Adrenal gland (tissue), 12 donors: ENCODE data around the gene PIP5KL1. TPM values are rescaled to one million over a fixed set of nuclear protein-coding genes. Genes with fewer than 3 reads are reported as not detected.

Source experiments
- DNase-seq, 7 donors: peaks; one replicate each; pipeline ENCODE4 v3.0.0-alpha.2; 2019 to 2020
- H3K27ac ChIP-seq, 5 donors: fragments of 200-600 bp; sonication (generic) in 4 of 5; 1 replicate in 3 of 5; 2 replicates in 2 of 5; pipeline versions ENCODE4 v1.5.1 to v1.8.0; 2016 to 2020; ENCODE audit warnings: mild to moderate bottlenecking in 1 of 5
- H3K27me3 ChIP-seq: fragments of 200-600 bp; 2 replicates; pipeline ENCODE4 v1.8.0; 2021
- H3K36me3 ChIP-seq, 2 donors: fragments of 200-600 bp; replicated peaks in 1 of 2; 1 replicate in 1 of 2; 2 replicates in 1 of 2; pipeline versions ENCODE4 v1.5.1 to v1.8.0; 2018 to 2022
- H3K4me1 ChIP-seq, 2 donors: fragments of 200-600 bp; replicated peaks in 1 of 2; 1 replicate in 1 of 2; 2 replicates in 1 of 2; pipeline versions ENCODE4 v1.5.1 to v1.8.0; 2018 to 2021
- H3K4me3 ChIP-seq, 4 donors: fragments of 200-600 bp; sonication (generic) in 3 of 4; one replicate each; pipeline ENCODE4 v1.5.1; 2016 to 2018
- H3K9me3 ChIP-seq, 3 donors: fragments of 200-600 bp; sonication (generic) in 1 of 3; replicated peaks in 1 of 3; 1 replicate in 2 of 3; 2 replicates in 1 of 3; pipeline versions ENCODE4 v1.5.1 to v1.8.0; 2016 to 2021
- CTCF ChIP-seq, 6 experiments: fragments of 450-650 bp in 4 of 6; fragments of 200-600 bp in 2 of 6; sonication (generic) in 1 of 6; IDR thresholded peaks; 1 replicate in 5 of 6; 2 replicates in 1 of 6; pipeline versions ENCODE4 v1.5.1 to v1.8.0; 2016 to 2021; ENCODE audit warnings: antibody characterized with exemption in 6 of 6, mild to moderate bottlenecking in 2 of 6, moderate library complexity in 1 of 6
- POLR2A ChIP-seq, 2 donors: fragments of 450-650 bp; IDR thresholded peaks; one replicate each; pipeline ENCODE4 v1.6.1; 2017; ENCODE audit warnings: antibody characterized with exemption in 2 of 2, mild to moderate bottlenecking in 2 of 2, moderate library complexity in 1 of 2
- WGBS, 4 donors: extraction: QIAGEN DNeasy Blood & Tissue Kit in 2 of 4; methylation state at CpG; one replicate each; pipeline versions ENCODE4 v1.1.5 to v1.1.7; 2013 to 2017; 5-methylcytosine and 5-hydroxymethylcytosine counted together
- intact Hi-C, 2 donors: fragments of 100-400 bp; cut with DNase I; formaldehyde crosslinking; loops; one replicate each; pipeline versions ENCODE4 v1.14.1 to v1.15.0; 2022 to 2023
- polyA plus RNA-seq, 3 donors: library from polyadenylated mRNA; stranded (reverse); fragments of 200-250 nt in 2 of 3; fragments of 350-450 nt in 1 of 3; fragmentation: Illumina TruSeq in 1 of 3; extraction: RNeasy Lipid Tissue Mini Kit (QIAGEN cat#74804) in 1 of 3; gene quantifications; one replicate each; pipeline ENCODE4 v1.2.3, GENCODE V29; 2013 to 2014
- total RNA-seq, 9 donors: library from RNA; depleted of rRNA in 4 of 9; stranded (reverse); fragments of >200 nt in 4 of 9; fragments of 120-200 nt in 1 of 9; fragmentation: NEBNext Ultra II Directional in 1 of 9; extraction: Animal tissue kit (Norgen Biotek cat#: 25700) in 1 of 9; gene quantifications; one replicate each; pipeline versions ENCODE4 v1.1.0 to v1.2.4, GENCODE V29; 2013 to 2023
- donor health status: healthy with polysubstance abuse.
- donor health status: Bipolar disorder and iron deficiency.
- donor health status: DM: yes; HTN: yes; CAD: no.
- donor health status: DM: no; HTN: no; CAD: no.
- donor health status: DM: no; HTN: no; CAD: no.
- donor health status: DM: yes; HTN: yes; CAD: no.

The PIP5KL1 gene
- total and polyA plus RNA-seq, 12 donors, result 0.19 to 2.3 (median 0.83) TPM; not detected in 3

GRCh38 chr9:127975376-127976315 is 45.1 kb upstream of the PIP5KL1 start:
- 63 to 85% (median 67%) methylated on average over 8 to 10 of the region's 10 CpGs for WGBS, 4 donors
- H3K4me1 ChIP-seq, result peaks cover 79 to 92% of the 10 kb centered on the region in 2 donors
- no peaks in the 10 kb centered on the region for H3K9me3 ChIP-seq
- DNase-seq, result peak in 3 of 7 donors; percentile 51 to 67 (median 59)
- TF ChIP-seq POLR2A (IDR thresholded peaks at IDR 0.05) (no peak), CTCF (IDR thresholded peaks at IDR 0.05) (no peak)
- intact Hi-C loops, result loop anchor here in 1 of 2 donors (5.0 kb wide), 1 partner anchor 33 kb away; no protein-coding TSS in a partner anchor
- no peaks in the 10 kb centered on the region for H3K27me3 ChIP-seq
- H3K4me3 ChIP-seq, result no peak overlapping the region
- H3K27ac ChIP-seq, result peak overlapping the region in 4 of 5 donors; percentile 15 to 95 (median 91)
- H3K36me3 ChIP-seq, result no peaks in the 10 kb centered on the region

GRCh38 chr9:127974769-127975261 is 44.2 kb upstream of the PIP5KL1 start:
- no peaks in the 10 kb centered on the region for H3K9me3 ChIP-seq
- TF ChIP-seq CTCF (IDR thresholded peaks at IDR 0.05) (no peak), POLR2A (IDR thresholded peaks at IDR 0.05) (no peak)
- H3K4me3 ChIP-seq, result no peak overlapping the region
- H3K4me1 ChIP-seq, result peaks cover 83 to 100% of the 10 kb centered on the region in 2 donors
- WGBS, 4 donors, result 33 to 69% (median 55%) methylated on average over 2 to 10 of the region's 10 CpGs
- intact Hi-C loops, result loop anchor here in 1 of 2 donors (5.0 kb wide), 1 partner anchor 33 kb away; no protein-coding TSS in a partner anchor
- no peaks in the 10 kb centered on the region for H3K36me3 ChIP-seq
- no peaks in the 10 kb centered on the region for H3K27me3 ChIP-seq
- H3K27ac ChIP-seq, result peak overlapping the region in 4 of 5 donors; percentile 67 to 95 (median 91)
- DNase-seq, result peak in 3 of 7 donors; percentile 31 to 61 (median 55)

GRCh38 chr9:127974001-127974768 is 43.6 kb upstream of the PIP5KL1 start:
- no peak for TF ChIP-seq POLR2A (IDR thresholded peaks at IDR 0.05)
- no peak for TF ChIP-seq CTCF (IDR thresholded peaks at IDR 0.05)
- Histone ChIP-seq H3K36me3 (no peaks in the 10 kb centered on the region), H3K27me3 (no peaks in the 10 kb centered on the region), H3K27ac (peak overlapping the region; percentile 62 to 95 (median 91)), H3K4me3 (no peak overlapping the region), H3K9me3 (no peaks in the 10 kb centered on the region), H3K4me1 (peaks cover 89 to 100% of the 10 kb centered on the region in 2 donors)
- intact Hi-C loops, result no loop called here
- WGBS, 4 donors, result 45 to 55% (median 53%) methylated on average over 9 to 12 of the region's 12 CpGs
- DNase-seq, result peak in 2 of 7 donors; percentile 44 to 63
